HUES48 (cell line): ENCODE results near the gene BTBD16.

ENCODE experiments used
- H3K27ac ChIP-seq: one replicate; pipeline ENCODE4 v1.7.0; 2013; ENCODE audit warnings: low read depth, low read length, inconsistent platforms
- H3K27me3 ChIP-seq: 2 replicates; pipeline ENCODE4 v1.6.1; 2013; ENCODE audit warnings: mild to moderate bottlenecking, low read length; ENCODE audit not compliant: control insufficient read depth, insufficient read depth
- H3K36me3 ChIP-seq: 2 replicates; pipeline ENCODE4 v1.6.1; 2013; ENCODE audit warnings: low read length; ENCODE audit not compliant: control insufficient read depth, insufficient read depth
- H3K4me1 ChIP-seq: 2 replicates; pipeline ENCODE4 v1.6.1; 2013; ENCODE audit warnings: mild to moderate bottlenecking, low read length; ENCODE audit not compliant: control insufficient read depth, insufficient read depth
- H3K4me3 ChIP-seq: 2 replicates; pipeline ENCODE4 v1.5.1; 2013; ENCODE audit warnings: mild to moderate bottlenecking, low read depth, low read length
- H3K9ac ChIP-seq: 2 replicates; pipeline ENCODE4 v1.6.1; 2013; ENCODE audit warnings: mild to moderate bottlenecking, low read depth, low read length, moderate library complexity
- H3K9me3 ChIP-seq: 2 replicates; pipeline ENCODE4 v1.6.1; 2013; ENCODE audit warnings: low read length; ENCODE audit not compliant: control insufficient read depth, insufficient read depth

Gene BTBD16

GRCh38 chr10:122236690-122237306 lies 34.3 kb upstream of the BTBD16 start:
- Histone ChIP-seq H3K27ac (no peak overlapping the region), H3K9me3 (no peaks in the 10 kb centered on the region), H3K9ac (no peak overlapping the region), H3K4me1 (no peaks in the 10 kb centered on the region), H3K36me3 (peaks cover 77% of the 10 kb centered on the region), H3K4me3 (no peak overlapping the region), H3K27me3 (no peaks in the 10 kb centered on the region)

- H3K27me3 ChIP-seq: no peaks in the 10 kb centered on the region
- H3K9ac ChIP-seq: no peak overlapping the region
- H3K4me1 ChIP-seq: no peaks in the 10 kb centered on the region
- H3K9me3 ChIP-seq: no peaks in the 10 kb centered on the region
- peaks cover 79% of the 10 kb centered on the region for H3K36me3 ChIP-seq
- no peak overlapping the region for H3K4me3 ChIP-seq
- no peak overlapping the region for H3K27ac ChIP-seq
Observed at GRCh38 chr10:122237331-122237990, 33.6 kb upstream of the BTBD16 start.

- H3K9ac ChIP-seq: no peak overlapping the region
- no peaks in the 10 kb centered on the region for H3K9me3 ChIP-seq
- no peak overlapping the region for H3K4me3 ChIP-seq
- H3K27ac ChIP-seq: no peak overlapping the region
- H3K36me3 ChIP-seq: peaks cover 87% of the 10 kb centered on the region
- no peaks in the 10 kb centered on the region for H3K4me1 ChIP-seq
- H3K27me3 ChIP-seq: no peaks in the 10 kb centered on the region
Observed at GRCh38 chr10:122239578-122240257, 31.4 kb upstream of the BTBD16 start.

- no peak overlapping the region for H3K27ac ChIP-seq
Observed at GRCh38 chr10:122240401-122240800, 30.7 kb upstream of the BTBD16 start.

GRCh38 chr10:122241836-122242235 lies 29.3 kb upstream of the BTBD16 start:
- no peaks in the 10 kb centered on the region for H3K9me3 ChIP-seq
- H3K9ac ChIP-seq: no peak overlapping the region
- H3K4me1 ChIP-seq: no peaks in the 10 kb centered on the region
- H3K4me3 ChIP-seq: no peak overlapping the region
- H3K27me3 ChIP-seq: no peaks in the 10 kb centered on the region
- H3K27ac ChIP-seq: no peak overlapping the region
- H3K36me3 ChIP-seq: peaks cover 87% of the 10 kb centered on the region

More at GRCh38 chr10:122240401-122240800, 30.7 kb upstream of the BTBD16 start:
- Histone ChIP-seq H3K36me3 (peaks cover 93% of the 10 kb centered on the region), H3K4me3 (no peak overlapping the region), H3K9ac (no peak overlapping the region), H3K9me3 (no peaks in the 10 kb centered on the region), H3K27me3 (no peaks in the 10 kb centered on the region), H3K4me1 (no peaks in the 10 kb centered on the region)

GRCh38 chr10:122243550-122243949 lies 27.5 kb upstream of the BTBD16 start:
- H3K36me3 ChIP-seq: peaks cover 72% of the 10 kb centered on the region
- no peaks in the 10 kb centered on the region for H3K9me3 ChIP-seq
- H3K27me3 ChIP-seq: no peaks in the 10 kb centered on the region
- no peaks in the 10 kb centered on the region for H3K4me1 ChIP-seq
- H3K27ac ChIP-seq: no peak overlapping the region
- H3K9ac ChIP-seq: no peak overlapping the region
- H3K4me3 ChIP-seq: no peak overlapping the region

- H3K27ac ChIP-seq: no peak overlapping the region
- peaks cover 72% of the 10 kb centered on the region for H3K36me3 ChIP-seq
- no peak overlapping the region for H3K4me3 ChIP-seq
- no peaks in the 10 kb centered on the region for H3K4me1 ChIP-seq
- H3K27me3 ChIP-seq: no peaks in the 10 kb centered on the region
- H3K9ac ChIP-seq: no peak overlapping the region
- no peaks in the 10 kb centered on the region for H3K9me3 ChIP-seq
Observed at GRCh38 chr10:122244001-122244975, 26.8 kb upstream of the BTBD16 start.

- H3K9ac ChIP-seq: no peak overlapping the region
- H3K4me3 ChIP-seq: no peak overlapping the region
- H3K27ac ChIP-seq: no peak overlapping the region
- no peaks in the 10 kb centered on the region for H3K4me1 ChIP-seq
- no peaks in the 10 kb centered on the region for H3K9me3 ChIP-seq
- no peaks in the 10 kb centered on the region for H3K27me3 ChIP-seq
- peaks cover 72% of the 10 kb centered on the region for H3K36me3 ChIP-seq
Observed at GRCh38 chr10:122245136-122245535, 26.0 kb upstream of the BTBD16 start.

GRCh38 chr10:122245897-122246296 lies 25.2 kb upstream of the BTBD16 start:
- no peaks in the 10 kb centered on the region for H3K27me3 ChIP-seq
- no peaks in the 10 kb centered on the region for H3K9me3 ChIP-seq
- H3K9ac ChIP-seq: no peak overlapping the region
- no peaks in the 10 kb centered on the region for H3K4me1 ChIP-seq
- no peak overlapping the region for H3K27ac ChIP-seq
- H3K36me3 ChIP-seq: peaks cover 65% of the 10 kb centered on the region
- H3K4me3 ChIP-seq: no peak overlapping the region

- Histone ChIP-seq H3K4me3 (no peak overlapping the region), H3K4me1 (no peaks in the 10 kb centered on the region), H3K27ac (no peak overlapping the region), H3K36me3 (peaks cover 64% of the 10 kb centered on the region), H3K9ac (no peak overlapping the region), H3K27me3 (no peaks in the 10 kb centered on the region), H3K9me3 (no peaks in the 10 kb centered on the region)
Observed at GRCh38 chr10:122246830-122247520, 24.1 kb upstream of the BTBD16 start.
